ENCODE results near the gene KDM3B.

Gene KDM3B

GRCh38 chr5:138482638-138483037 is 130.2 kb downstream of the KDM3B start:
- Histone ChIP-seq H3F3A (ENCODE audit: insufficient read depth, low read length) (no peaks in the 10 kb centered on the region), H3K36me3 (replicated peaks; ENCODE audit: insufficient read depth, low read length) (no peaks in the 10 kb centered on the region), H4K20me1 (ENCODE audit: insufficient read depth, low read length) (no peaks in the 10 kb centered on the region), H3K79me2 (ENCODE audit: low read length) (no peaks in the 10 kb centered on the region), H3K9me2 (replicated peaks; ENCODE audit: insufficient read depth, low read length) (no peaks in the 10 kb centered on the region), H2AFZ (ENCODE audit: low read length) (no peak overlapping the region), H3K9ac (ENCODE audit: low read length) (no peak overlapping the region), H3K4me2 (ENCODE audit: low read depth, low read length) (no peak overlapping the region), H3K4me3 (ENCODE audit: low read length) (no peak overlapping the region), H3K9me3 (replicated peaks; ENCODE audit: insufficient read depth, low read length) (no peaks in the 10 kb centered on the region), H3K27ac (ENCODE audit: low read length) (no peak overlapping the region), H3K4me1 (ENCODE audit: low read length) (no peaks in the 10 kb centered on the region), H3K27me3 (replicated peaks; ENCODE audit: insufficient read depth, low read length) (no peaks in the 10 kb centered on the region; the same call in 1 of the 2 replicates)
- no peak for DNase-seq
- no peak for TF ChIP-seq CTCF (IDR thresholded peaks at IDR 0.05; ENCODE audit: low read length)
- no peak for TF ChIP-seq EZH2 (optimal IDR thresholded peaks at IDR 0.05; ENCODE audit: low read depth, low read length)
- no peak for TF ChIP-seq EZH2phosphoT487 (IDR thresholded peaks at IDR 0.05; ENCODE audit: low read length)
